Calu3 (cell line): ENCODE data around the gene FMR1NB. TPM values are rescaled to one million over a fixed set of nuclear protein-coding genes. Genes with fewer than 3 reads are reported as not detected.
A peak's percentile ranks its signal among the peaks of the same experiment; 100 is the strongest.

ENCODE experiments used
- Bru-seq: library from RNA; stranded (reverse); fragments of 400-500 nt; gene quantifications from one replicate; lab custom pipeline; 2021; lab: Mats Ljungman, UMichigan
- BruChase-seq, 2 experiments: library from RNA; stranded (reverse); fragments of 400-500 nt; gene quantifications; one replicate each; lab custom pipeline; 2021; lab: Mats Ljungman, UMichigan
- BruUV-seq: library from RNA; stranded (reverse); fragments of 400-500 nt; replicated peaks from 2 replicates; lab custom pipeline; 2021; lab: Mats Ljungman, UMichigan
- CTCF ChIA-PET: fragments of 300-600 bp; sonication (Branson Sonifier 250); formaldehyde crosslinking; loops from one replicate; lab custom pipeline; 2022; ENCODE audit warnings: antibody characterized with exemption; lab: Charles Lee
- DNase-seq: peaks from one replicate; pipeline ENCODE4 v3.0.0; 2022
- H3K27ac Mint-ChIP-seq: one replicate; pipeline ENCODE4 v1.8.0; 2022; ENCODE audit warnings: mixed read lengths; ENCODE audit not compliant: unreplicated experiment
- H3K27me3 Mint-ChIP-seq: one replicate; pipeline ENCODE4 v1.8.0; 2022; ENCODE audit warnings: mixed read lengths; ENCODE audit not compliant: unreplicated experiment
- H3K36me3 Mint-ChIP-seq: one replicate; pipeline ENCODE4 v1.8.0; 2022; ENCODE audit warnings: mild to moderate bottlenecking, moderate library complexity, mixed read lengths; ENCODE audit not compliant: insufficient read depth, unreplicated experiment
- H3K4me1 Mint-ChIP-seq: one replicate; pipeline ENCODE4 v1.8.0; 2022; ENCODE audit warnings: mild to moderate bottlenecking, low read depth, mixed read lengths; ENCODE audit not compliant: unreplicated experiment
- H3K4me3 Mint-ChIP-seq: one replicate; pipeline ENCODE4 v1.8.0; 2022; ENCODE audit warnings: mild to moderate bottlenecking, low read depth, moderate library complexity, mixed read lengths; ENCODE audit not compliant: unreplicated experiment
- H3K9me3 Mint-ChIP-seq: one replicate; pipeline ENCODE4 v1.8.0; 2022; ENCODE audit warnings: low read depth, mixed read lengths; ENCODE audit not compliant: unreplicated experiment
- CTCF ChIP-seq: fragments of 200-600 bp; IDR thresholded peaks from one replicate; pipeline ENCODE4 v1.8.0; 2022; ENCODE audit warnings: antibody characterized with exemption; ENCODE audit not compliant: unreplicated experiment
- intact Hi-C: fragments of 100-400 bp; cut with micrococcal nuclease; formaldehyde crosslinking; loops from one replicate; pipeline ENCODE4 v1.10.0; 2022; ENCODE audit not compliant: unreplicated experiment
- long read RNA-seq: library from polyadenylated mRNA; stranded (forward); transcript quantifications from one replicate; pipeline ENCODE4 v2.0.0, GENCODE V29; 2022
- total RNA-seq: library from RNA; stranded (reverse); gene quantifications from 2 replicates; pipeline ENCODE4 v1.2.3, GENCODE V29; 2022

The FMR1NB gene
- total RNA-seq (not detected in 2 replicates), Bru-seq, nascent RNA (percentile 9 among the genes with signal in this experiment), BruChase-seq, experiment 1, labeled RNA remaining after a 6-hour chase (percentile 8 among the genes with signal in this experiment), BruChase-seq, experiment 2, labeled RNA remaining after a 2-hour chase (percentile 8 among the genes with signal in this experiment)
- long read RNA-seq, result 0 reads

- CTCF ChIA-PET, result no interaction called here
- no peak for TF ChIP-seq CTCF
- Mint-ChIP-seq H3K27ac (no peak within 1 kb of the TSS), H3K36me3 (no peaks in the 10 kb centered on the region), H3K4me1 (no peaks in the 10 kb centered on the region), H3K9me3 (peaks cover 5% of the 10 kb centered on the region), H3K4me3 (no peak within 1 kb of the TSS), H3K27me3 (no peaks in the 10 kb centered on the region)
- no peak for DNase-seq
- BruUV-seq, result no TSS peak
- intact Hi-C loops, result no loop called here
Observed at GRCh38 chrX:147981038-147981752, at the start of gene FMR1NB. TSS of gene FMR1NB (plus strand) at chrX:147981337. CDS start at chrX:147981403, 66 bp downstream.

- Mint-ChIP-seq H3K36me3 (peaks cover 14% of the 10 kb centered on the region), H3K4me3 (no peak overlapping the region), H3K4me1 (no peaks in the 10 kb centered on the region), H3K27me3 (no peaks in the 10 kb centered on the region), H3K27ac (no peak overlapping the region), H3K9me3 (no peaks in the 10 kb centered on the region)
- no peak for DNase-seq
- intact Hi-C loops, result no loop called here
- BruUV-seq, result no TSS peak
- CTCF ChIA-PET, result no interaction called here
- no peak for TF ChIP-seq CTCF
Observed at GRCh38 chrX:147933815-147934214, 47.3 kb upstream of the FMR1NB start.

- TF ChIP-seq CTCF, result no peak
- DNase-seq, result no peak
- CTCF ChIA-PET, result no interaction called here
- Mint-ChIP-seq H3K4me3 (no peak overlapping the region), H3K9me3 (no peaks in the 10 kb centered on the region), H3K4me1 (no peaks in the 10 kb centered on the region), H3K27me3 (no peaks in the 10 kb centered on the region), H3K27ac (no peak overlapping the region), H3K36me3 (peaks cover 14% of the 10 kb centered on the region)
- intact Hi-C loops, result no loop called here
- BruUV-seq, result no TSS peak
Observed at GRCh38 chrX:147935156-147935758, 45.9 kb upstream of the FMR1NB start.

GRCh38 chrX:147945286-147945685 is 35.9 kb upstream of the FMR1NB start:
- Mint-ChIP-seq H3K4me1 (no peaks in the 10 kb centered on the region), H3K27me3 (no peaks in the 10 kb centered on the region), H3K36me3 (peaks cover 19% of the 10 kb centered on the region), H3K9me3 (no peaks in the 10 kb centered on the region), H3K27ac (no peak overlapping the region), H3K4me3 (no peak overlapping the region)
- CTCF ChIA-PET, result no interaction called here
- no TSS peak for BruUV-seq
- no peak for TF ChIP-seq CTCF
- intact Hi-C loops, result no loop called here
- DNase-seq, result no peak
